Measurements from ENCODE around the gene XXYLT1.

The XXYLT1 gene

GRCh38 chr3:195156286-195156890, 114.6 kb downstream of the XXYLT1 start:
- Histone ChIP-seq H3K4me3 (ENCODE audit: low read depth in 1 of 2, low read length in 2 of 2) (no peak overlapping the region), H3K4me1 (ENCODE audit: control insufficient read depth in 1 of 2, insufficient read depth in 2 of 2, low read length in 2 of 2) (peaks cover 32 to 55% of the 10 kb centered on the region in 2 donors), H3K27me3 (ENCODE audit: low read depth, low read length) (no peaks in the 10 kb centered on the region), H3K27ac (ENCODE audit: low read length) (peak overlapping the region; percentile 12), H3K9me3 (ENCODE audit: control insufficient read depth in 1 of 2, low read length in 2 of 2) (no peaks in the 10 kb centered on the region), H3K36me3 (ENCODE audit: control insufficient read depth in 1 of 2, insufficient read depth in 2 of 2, low read length in 2 of 2) (no peaks in the 10 kb centered on the region)

GRCh38 chr3:195155570-195156241, 115.3 kb downstream of the XXYLT1 start:
- Histone ChIP-seq H3K27ac (ENCODE audit: low read length) (peak overlapping the region; percentile 12), H3K4me1 (ENCODE audit: control insufficient read depth in 1 of 2, insufficient read depth in 2 of 2, low read length in 2 of 2) (peaks cover 32 to 58% of the 10 kb centered on the region in 2 donors)

GRCh38 chr3:195154793-195155535, 116.0 kb downstream of the XXYLT1 start:
- Histone ChIP-seq H3K27ac (ENCODE audit: low read length) (peak overlapping the region; percentile 91), H3K4me3 (ENCODE audit: low read depth in 1 of 2, low read length in 2 of 2) (peak overlapping the region in 1 of 2 donors; percentile 50), H3K27me3 (ENCODE audit: low read depth, low read length) (no peaks in the 10 kb centered on the region), H3K9me3 (ENCODE audit: control insufficient read depth in 1 of 2, low read length in 2 of 2) (no peaks in the 10 kb centered on the region), H3K4me1 (ENCODE audit: control insufficient read depth in 1 of 2, insufficient read depth in 2 of 2, low read length in 2 of 2) (peaks cover 30 to 52% of the 10 kb centered on the region in 2 donors), H3K36me3 (ENCODE audit: control insufficient read depth in 1 of 2, insufficient read depth in 2 of 2, low read length in 2 of 2) (no peaks in the 10 kb centered on the region)

More at GRCh38 chr3:195155570-195156241, 115.3 kb downstream of the XXYLT1 start:
- Histone ChIP-seq H3K4me3 (ENCODE audit: low read depth in 1 of 2, low read length in 2 of 2) (peak overlapping the region in 1 of 2 donors; percentile 50), H3K36me3 (ENCODE audit: control insufficient read depth in 1 of 2, insufficient read depth in 2 of 2, low read length in 2 of 2) (no peaks in the 10 kb centered on the region), H3K9me3 (ENCODE audit: control insufficient read depth in 1 of 2, low read length in 2 of 2) (no peaks in the 10 kb centered on the region), H3K27me3 (ENCODE audit: low read depth, low read length) (no peaks in the 10 kb centered on the region)

GRCh38 chr3:195154111-195154791, 116.7 kb downstream of the XXYLT1 start:
- Histone ChIP-seq H3K4me3 (ENCODE audit: low read depth in 1 of 2, low read length in 2 of 2) (peak overlapping the region in 1 of 2 donors; percentile 50), H3K27me3 (ENCODE audit: low read depth, low read length) (no peaks in the 10 kb centered on the region), H3K36me3 (ENCODE audit: control insufficient read depth in 1 of 2, insufficient read depth in 2 of 2, low read length in 2 of 2) (no peaks in the 10 kb centered on the region), H3K9me3 (ENCODE audit: control insufficient read depth in 1 of 2, low read length in 2 of 2) (no peaks in the 10 kb centered on the region), H3K4me1 (ENCODE audit: control insufficient read depth in 1 of 2, insufficient read depth in 2 of 2, low read length in 2 of 2) (peaks cover 27 to 48% of the 10 kb centered on the region in 2 donors), H3K27ac (ENCODE audit: low read length) (peak overlapping the region; percentile 91)

- Histone ChIP-seq H3K4me1 (ENCODE audit: control insufficient read depth in 1 of 2, insufficient read depth in 2 of 2, low read length in 2 of 2) (peaks cover 26 to 47% of the 10 kb centered on the region in 2 donors), H3K36me3 (ENCODE audit: control insufficient read depth in 1 of 2, insufficient read depth in 2 of 2, low read length in 2 of 2) (no peaks in the 10 kb centered on the region), H3K9me3 (ENCODE audit: control insufficient read depth in 1 of 2, low read length in 2 of 2) (no peaks in the 10 kb centered on the region), H3K27me3 (ENCODE audit: low read depth, low read length) (no peaks in the 10 kb centered on the region), H3K4me3 (ENCODE audit: low read depth in 1 of 2, low read length in 2 of 2) (peak overlapping the region in 1 of 2 donors; percentile 50), H3K27ac (ENCODE audit: low read length) (peak overlapping the region; percentile 91)
Measured at GRCh38 chr3:195153653-195154052, 117.3 kb downstream of the XXYLT1 start.

GRCh38 chr3:195153130-195153529, 117.8 kb downstream of the XXYLT1 start:
- Histone ChIP-seq H3K27me3 (ENCODE audit: low read depth, low read length) (no peaks in the 10 kb centered on the region), H3K4me1 (ENCODE audit: control insufficient read depth in 1 of 2, insufficient read depth in 2 of 2, low read length in 2 of 2) (peaks cover 26 to 47% of the 10 kb centered on the region in 2 donors), H3K27ac (ENCODE audit: low read length) (peak overlapping the region; percentile 56), H3K9me3 (ENCODE audit: control insufficient read depth in 1 of 2, low read length in 2 of 2) (no peaks in the 10 kb centered on the region), H3K4me3 (ENCODE audit: low read depth in 1 of 2, low read length in 2 of 2) (no peak overlapping the region), H3K36me3 (ENCODE audit: control insufficient read depth in 1 of 2, insufficient read depth in 2 of 2, low read length in 2 of 2) (no peaks in the 10 kb centered on the region)

GRCh38 chr3:195151866-195152541, 119.0 kb downstream of the XXYLT1 start:
- H3K4me3 ChIP-seq (ENCODE audit: low read depth in 1 of 2, low read length in 2 of 2) = no peak overlapping the region
- H3K36me3 ChIP-seq (ENCODE audit: control insufficient read depth in 1 of 2, insufficient read depth in 2 of 2, low read length in 2 of 2) = no peaks in the 10 kb centered on the region
- peaks cover 26 to 47% of the 10 kb centered on the region in 2 donors for H3K4me1 ChIP-seq (ENCODE audit: control insufficient read depth in 1 of 2, insufficient read depth in 2 of 2, low read length in 2 of 2)
- no peaks in the 10 kb centered on the region for H3K9me3 ChIP-seq (ENCODE audit: control insufficient read depth in 1 of 2, low read length in 2 of 2)
- H3K27ac ChIP-seq (ENCODE audit: low read length) = peak overlapping the region; percentile 56
- H3K27me3 ChIP-seq (ENCODE audit: low read depth, low read length) = no peaks in the 10 kb centered on the region

- no peak overlapping the region for H3K4me3 ChIP-seq (ENCODE audit: low read depth in 1 of 2, low read length in 2 of 2)
- no peaks in the 10 kb centered on the region for H3K9me3 ChIP-seq (ENCODE audit: control insufficient read depth in 1 of 2, low read length in 2 of 2)
- H3K27me3 ChIP-seq (ENCODE audit: low read depth, low read length) = no peaks in the 10 kb centered on the region
- H3K4me1 ChIP-seq (ENCODE audit: control insufficient read depth in 1 of 2, insufficient read depth in 2 of 2, low read length in 2 of 2) = peaks cover 26 to 43% of the 10 kb centered on the region in 2 donors
- H3K36me3 ChIP-seq (ENCODE audit: control insufficient read depth in 1 of 2, insufficient read depth in 2 of 2, low read length in 2 of 2) = no peaks in the 10 kb centered on the region
- H3K27ac ChIP-seq (ENCODE audit: low read length) = peak overlapping the region; percentile 56
Measured at GRCh38 chr3:195151402-195151801, 119.6 kb downstream of the XXYLT1 start.

GRCh38 chr3:195150181-195151118, 120.5 kb downstream of the XXYLT1 start:
- Histone ChIP-seq H3K36me3 (ENCODE audit: control insufficient read depth in 1 of 2, insufficient read depth in 2 of 2, low read length in 2 of 2) (no peaks in the 10 kb centered on the region), H3K9me3 (ENCODE audit: control insufficient read depth in 1 of 2, low read length in 2 of 2) (no peaks in the 10 kb centered on the region), H3K27ac (ENCODE audit: low read length) (peak overlapping the region; percentile 86), H3K4me1 (ENCODE audit: control insufficient read depth in 1 of 2, insufficient read depth in 2 of 2, low read length in 2 of 2) (peaks cover 26 to 38% of the 10 kb centered on the region in 2 donors), H3K4me3 (ENCODE audit: low read depth in 1 of 2, low read length in 2 of 2) (peak overlapping the region; percentile 52 to 61), H3K27me3 (ENCODE audit: low read depth, low read length) (no peaks in the 10 kb centered on the region)

All from muscle layer of duodenum (tissue), 2 donors.